GM06990 (cell line): ENCODE results near the gene RNF114.

Experiments
- DNase-seq: peaks from one replicate; pipeline ENCODE4 v3.0.0-alpha.2; 2011; ENCODE audit not compliant: insufficient read length; ENCODE audit errors: extremely low read depth
- H3K27me3 ChIP-seq: replicated peaks from 2 replicates; pipeline ENCODE4 v1.6.0; 2011; ENCODE audit warnings: low read length; ENCODE audit not compliant: control insufficient read depth, insufficient read depth
- H3K36me3 ChIP-seq: 2 replicates; pipeline ENCODE4 v1.5.1; 2011; ENCODE audit warnings: low read length; ENCODE audit not compliant: control insufficient read depth, insufficient read depth
- H3K4me3 ChIP-seq: replicated peaks from 2 replicates; pipeline ENCODE4 v1.5.1; 2011; ENCODE audit warnings: low read depth, mild to moderate bottlenecking, control low read depth, low read length
- CTCF ChIP-seq: IDR thresholded peaks from 2 replicates; pipeline ENCODE4 v1.5.1; 2011; ENCODE audit warnings: low read length, control low read depth, mild to moderate bottlenecking, inconsistent platforms; ENCODE audit not compliant: insufficient read depth, poor library complexity, severe bottlenecking

Gene RNF114

GRCh38 chr20:49899541-49900383 lies 36.4 kb upstream of the RNF114 start:
- peaks cover 4% of the 10 kb centered on the region for H3K36me3 ChIP-seq
- no peaks in the 10 kb centered on the region for H3K27me3 ChIP-seq
- no peak overlapping the region for H3K4me3 ChIP-seq
- no peak for DNase-seq
- TF ChIP-seq CTCF: no peak

- Histone ChIP-seq H3K27me3 (no peaks in the 10 kb centered on the region), H3K4me3 (no peak overlapping the region), H3K36me3 (peaks cover 18% of the 10 kb centered on the region)
- DNase-seq: no peak
- no peak for TF ChIP-seq CTCF
These were observed 34.6 kb upstream of the RNF114 start for GRCh38 chr20:49901588-49901987.

- no peak for TF ChIP-seq CTCF
- no peaks in the 10 kb centered on the region for H3K27me3 ChIP-seq
- DNase-seq: no peak
- H3K36me3 ChIP-seq: peaks cover 27% of the 10 kb centered on the region
- no peak overlapping the region for H3K4me3 ChIP-seq
These were observed 31.6 kb upstream of the RNF114 start for GRCh38 chr20:49904440-49905214.

- no peak overlapping the region for H3K4me3 ChIP-seq
- no peaks in the 10 kb centered on the region for H3K27me3 ChIP-seq
- DNase-seq: no peak
- TF ChIP-seq CTCF: no peak
- peaks cover 31% of the 10 kb centered on the region for H3K36me3 ChIP-seq
These were observed 30.6 kb upstream of the RNF114 start for GRCh38 chr20:49905415-49906091.

- H3K27me3 ChIP-seq: no peaks in the 10 kb centered on the region
- peaks cover 31% of the 10 kb centered on the region for H3K36me3 ChIP-seq
- TF ChIP-seq CTCF: no peak
- DNase-seq: no peak
- no peak overlapping the region for H3K4me3 ChIP-seq
These were observed 30.0 kb upstream of the RNF114 start for GRCh38 chr20:49906101-49906604.
